DND-41 (cell line): ENCODE measurements around the gene GNB2.

ENCODE experiments used
- ATAC-seq: fragments of 200-7000 bp; cut with Tn5 transposase; 3 replicates; pipeline ENCODE4 v1.9.1; 2021; ENCODE audit warnings: low read depth; ENCODE audit not compliant: insufficient read depth
- DNase-seq: peaks from one replicate; pipeline ENCODE4 v3.0.0-alpha.2; 2020
- H2AFZ ChIP-seq: 2 replicates; pipeline ENCODE4 v1.6.0; 2012; ENCODE audit warnings: low read depth, low read length
- H3K27ac ChIP-seq: 2 replicates; pipeline ENCODE4 v1.5.1; 2012; ENCODE audit warnings: low read length, inconsistent platforms
- H3K27me3 ChIP-seq: fragments of 200-600 bp; sonication (generic); 2 replicates; pipeline ENCODE4 v1.6.0; 2012; ENCODE audit warnings: low read length, mild to moderate bottlenecking, inconsistent platforms; ENCODE audit not compliant: insufficient read depth, poor library complexity
- H3K36me3 ChIP-seq: 2 replicates; pipeline ENCODE4 v1.5.1; 2012; ENCODE audit warnings: low read length, inconsistent platforms; ENCODE audit not compliant: insufficient read depth
- H3K4me1 ChIP-seq: 2 replicates; pipeline ENCODE4 v1.5.1; 2012; ENCODE audit warnings: mild to moderate bottlenecking, low read length; ENCODE audit not compliant: insufficient read depth
- H3K4me2 ChIP-seq: 2 replicates; pipeline ENCODE4 v1.6.0; 2012; ENCODE audit warnings: mild to moderate bottlenecking, moderate library complexity, low read length, inconsistent platforms; ENCODE audit not compliant: insufficient read depth
- H3K4me3 ChIP-seq, 2 experiments: fragments of 200-600 bp in 1 of 2; shearing (Covaris generic) in 1 of 2; 2 replicates each; pipeline ENCODE4 v1.5.1; 2012 to 2016; ENCODE audit warnings: inconsistent platforms in 2 of 2, low read length in 2 of 2, mild to moderate bottlenecking in 2 of 2, low read depth in 1 of 2, moderate library complexity in 1 of 2
- H3K79me2 ChIP-seq: 2 replicates; pipeline ENCODE4 v1.6.0; 2012; ENCODE audit warnings: low read length, inconsistent platforms; ENCODE audit not compliant: insufficient read depth
- H3K9ac ChIP-seq: 2 replicates; pipeline ENCODE4 v1.6.0; 2012; ENCODE audit warnings: low read depth, mild to moderate bottlenecking, inconsistent platforms, low read length, moderate library complexity
- H3K9me3 ChIP-seq: 2 replicates; pipeline ENCODE4 v1.5.1; 2012; ENCODE audit warnings: low read length, moderate library complexity, mild to moderate bottlenecking, inconsistent platforms; ENCODE audit not compliant: insufficient read depth, severe bottlenecking
- H4K20me1 ChIP-seq: 2 replicates; pipeline ENCODE4 v1.6.0; 2012; ENCODE audit warnings: low read length; ENCODE audit not compliant: insufficient read depth
- CTCF ChIP-seq: IDR thresholded peaks from 2 replicates; pipeline ENCODE4 v1.5.1; 2012; ENCODE audit warnings: borderline replicate concordance, low read length, moderate library complexity, mild to moderate bottlenecking; ENCODE audit not compliant: poor library complexity, severe bottlenecking; ENCODE audit errors: extremely low read depth
- EZH2 ChIP-seq: IDR thresholded peaks from 3 replicates; pipeline ENCODE4 v1.6.1; 2012; ENCODE audit warnings: borderline replicate concordance, low read depth, mild to moderate bottlenecking, moderate library complexity, low read length, inconsistent platforms; ENCODE audit not compliant: severe bottlenecking

Gene GNB2

GRCh38 chr7:100678291-100678984, 4.9 kb downstream of the GNB2 start:
- no peak overlapping the region for H2AFZ ChIP-seq
- H4K20me1 ChIP-seq, result peaks cover 71% of the 10 kb centered on the region
- no peaks in the 10 kb centered on the region for H3K27me3 ChIP-seq
- H3K9me3 ChIP-seq, result no peaks in the 10 kb centered on the region
- peaks cover 52% of the 10 kb centered on the region for H3K79me2 ChIP-seq
- DNase-seq (no peak), ATAC-seq (no peak)
- H3K27ac ChIP-seq, result no peak overlapping the region
- H3K9ac ChIP-seq, result no peak overlapping the region
- no peak overlapping the region for H3K4me2 ChIP-seq
- H3K36me3 ChIP-seq, result peaks cover 70% of the 10 kb centered on the region
- TF ChIP-seq CTCF (no peak), EZH2 (no peak)
- no peak overlapping the region for H3K4me3 ChIP-seq
- H3K4me1 ChIP-seq, result peaks cover 14% of the 10 kb centered on the region

- Histone ChIP-seq H3K9ac (no peak overlapping the region), H3K4me1 (peaks cover 14% of the 10 kb centered on the region), H3K4me2 (no peak overlapping the region), H3K27ac (no peak overlapping the region), H3K79me2 (peaks cover 46% of the 10 kb centered on the region), H3K9me3 (no peaks in the 10 kb centered on the region), H4K20me1 (peaks cover 74% of the 10 kb centered on the region), H3K4me3 (no peak overlapping the region), H2AFZ (no peak overlapping the region), H3K36me3 (peaks cover 79% of the 10 kb centered on the region), H3K27me3 (no peaks in the 10 kb centered on the region)
- no peak for TF ChIP-seq EZH2
- no peak for TF ChIP-seq CTCF
- ATAC-seq (no peak), DNase-seq (no peak)
These were observed 5.8 kb downstream of the GNB2 start for GRCh38 chr7:100679129-100679926.

GRCh38 chr7:100679927-100680575, 6.5 kb downstream of the GNB2 start:
- H3K9ac ChIP-seq, result no peak overlapping the region
- ATAC-seq, result no peak
- no peak for DNase-seq
- H3K36me3 ChIP-seq, result peaks cover 86% of the 10 kb centered on the region
- H3K79me2 ChIP-seq, result peaks cover 39% of the 10 kb centered on the region
- H3K4me3 ChIP-seq, result no peak overlapping the region
- no peaks in the 10 kb centered on the region for H3K27me3 ChIP-seq
- TF ChIP-seq EZH2 (no peak), CTCF (no peak)
- no peak overlapping the region for H3K27ac ChIP-seq
- H3K4me1 ChIP-seq, result peaks cover 14% of the 10 kb centered on the region
- peaks cover 72% of the 10 kb centered on the region for H4K20me1 ChIP-seq
- no peak overlapping the region for H2AFZ ChIP-seq
- H3K4me2 ChIP-seq, result no peak overlapping the region
- H3K9me3 ChIP-seq, result no peaks in the 10 kb centered on the region
